GM12878 (cell line): Measurements from ENCODE around the gene CLDN9. TPM values are rescaled to one million over a fixed set of nuclear protein-coding genes. Genes with fewer than 3 reads are reported as not detected.

Source experiments
- ATAC-seq: fragments of 200-7000 bp; cut with Tn5 transposase; 3 replicates; pipeline ENCODE4 v1.9.1; 2020; ENCODE audit warnings: mild to moderate bottlenecking, moderate library complexity
- BruUV-seq: library from RNA; stranded (reverse); fragments of 400-500 nt; replicated peaks from 2 replicates; lab custom pipeline; 2021; lab: Mats Ljungman, UMichigan
- CTCF ChIA-PET: fragments of 300-600 bp; sonication (Branson Sonifier 250); formaldehyde crosslinking; extraction: SDS; loops from one replicate; lab custom pipeline; 2021; ENCODE audit warnings: inconsistent platforms; lab: Yijun Ruan, JAX
- POLR2A ChIA-PET: fragments of 350-600 bp; formaldehyde crosslinking; extraction: SDS; loops from one replicate; lab custom pipeline; 2021; ENCODE audit warnings: inconsistent platforms; lab: Charles Lee
- RAD21 ChIA-PET: fragments of 300-600 bp; sonication (Branson Sonifier 250); formaldehyde crosslinking; loops from one replicate; lab custom pipeline; 2023; ENCODE audit warnings: antibody characterized with exemption; ENCODE audit not compliant: unreplicated experiment; lab: Charles Lee
- SMC1A ChIA-PET: fragments of 300-600 bp; sonication (Branson Sonifier 250); formaldehyde crosslinking; loops from one replicate; lab custom pipeline; 2023; ENCODE audit not compliant: unreplicated experiment, uncharacterized antibody; lab: Charles Lee
- DNase-seq: peaks from one replicate; pipeline ENCODE4 v3.0.0-alpha.2; 2011; ENCODE audit warnings: low read depth, low spot score
- FAIRE-seq: peaks from 3 replicates; lab custom pipeline; 2011; peaks lifted over from hg19 to GRCh38; lab: Jason Lieb, UNC
- H2AFZ ChIP-seq: 2 replicates; pipeline ENCODE4 v1.6.0; 2011; ENCODE audit warnings: low read depth, low read length, control low read depth; ENCODE audit not compliant: control insufficient read depth
- H3K27ac ChIP-seq: 2 replicates; pipeline ENCODE4 v1.5.1; 2011; ENCODE audit warnings: control low read depth; ENCODE audit not compliant: control insufficient read depth, insufficient read depth
- H3K27me3 ChIP-seq, 2 experiments: replicated peaks in 1 of 2; 2 replicates each; pipeline versions ENCODE4 v1.6.0 to v1.6.1; 2011; ENCODE audit warnings: low read length in 1 of 2; ENCODE audit not compliant: control insufficient read depth in 2 of 2, insufficient read depth in 2 of 2
- H3K36me3 ChIP-seq, 2 experiments: 2 replicates each; pipeline ENCODE4 v1.5.1; 2011; ENCODE audit warnings: low read length in 1 of 2; ENCODE audit not compliant: control insufficient read depth in 2 of 2, insufficient read depth in 2 of 2
- H3K4me1 ChIP-seq: 2 replicates; pipeline ENCODE4 v1.6.1; 2011; ENCODE audit warnings: mild to moderate bottlenecking, low read length, moderate library complexity, mixed read lengths; ENCODE audit not compliant: control insufficient read depth, insufficient read depth
- H3K4me2 ChIP-seq: 2 replicates; pipeline ENCODE4 v1.6.0; 2011; ENCODE audit warnings: control low read depth; ENCODE audit not compliant: control insufficient read depth, insufficient read depth
- H3K4me3 ChIP-seq: fragments of 200-600 bp; sonication (generic); 2 replicates; pipeline ENCODE4 v1.5.1; 2016
- H3K79me2 ChIP-seq: 2 replicates; pipeline ENCODE4 v1.6.0; 2011; ENCODE audit warnings: low read length; ENCODE audit not compliant: control insufficient read depth, insufficient read depth
- H3K9ac ChIP-seq: 2 replicates; pipeline ENCODE4 v1.8.0; 2011; ENCODE audit warnings: low read length, control low read depth, mixed read lengths; ENCODE audit not compliant: control insufficient read depth, insufficient read depth
- H3K9me3 ChIP-seq: replicated peaks from 3 replicates; pipeline ENCODE4 v1.5.1; 2011; ENCODE audit warnings: mild to moderate bottlenecking, low read length; ENCODE audit not compliant: control insufficient read depth, insufficient read depth
- H4K20me1 ChIP-seq: 2 replicates; pipeline ENCODE4 v1.6.0; 2011; ENCODE audit not compliant: control insufficient read depth, insufficient read depth
- CBX3 ChIP-seq: fragments of 200-600 bp; sonication (generic); IDR thresholded peaks from 2 replicates; pipeline ENCODE4 v1.6.1; 2016; ENCODE audit warnings: low read depth, borderline replicate concordance
- FOS ChIP-seq: IDR thresholded peaks from 3 replicates; pipeline ENCODE4 v1.6.1; 2011; ENCODE audit warnings: borderline replicate concordance; ENCODE audit not compliant: insufficient read length; ENCODE audit errors: extremely low read depth
- FOXK2 ChIP-seq: fragments of 450-650 bp; IDR thresholded peaks from 2 replicates; pipeline ENCODE4 v1.6.1; 2017; ENCODE audit warnings: mild to moderate bottlenecking, moderate library complexity
- MEF2A ChIP-seq: IDR thresholded peaks from 2 replicates; pipeline ENCODE4 v1.6.1; 2011; ENCODE audit warnings: low read depth, mild to moderate bottlenecking, low read length, moderate library complexity; ENCODE audit not compliant: insufficient read depth
- MTA2 ChIP-seq: fragments of 450-650 bp; IDR thresholded peaks from 2 replicates; pipeline ENCODE4 v1.6.1; 2016; ENCODE audit warnings: low read depth, mild to moderate bottlenecking, moderate library complexity
- MYB ChIP-seq: fragments of 150-350 bp; IDR thresholded peaks from 2 replicates; pipeline ENCODE4 v1.6.1; 2014; ENCODE audit warnings: mild to moderate bottlenecking, low read depth, low read length, borderline replicate concordance
- NKRF ChIP-seq: fragments of 450-650 bp; conservative IDR thresholded peaks from 2 replicates; pipeline ENCODE4 v1.6.1; 2017; ENCODE audit warnings: mild to moderate bottlenecking, moderate library complexity
- PBX3 ChIP-seq: IDR thresholded peaks from 2 replicates; pipeline ENCODE4 v1.6.1; 2011; ENCODE audit warnings: mild to moderate bottlenecking, low read depth, low read length, moderate library complexity; ENCODE audit not compliant: insufficient replicate concordance
- POLR2A ChIP-seq: IDR thresholded peaks from 2 replicates; pipeline ENCODE4 v1.6.1; 2011; ENCODE audit warnings: low read depth, mild to moderate bottlenecking, low read length
- POLR2AphosphoS5 ChIP-seq: IDR thresholded peaks from 2 replicates; pipeline ENCODE4 v1.6.1; 2011; ENCODE audit warnings: mild to moderate bottlenecking, low read length, inconsistent platforms
- SMARCA5 ChIP-seq: fragments of 450-650 bp; IDR thresholded peaks from 2 replicates; pipeline ENCODE4 v1.6.1; 2017; ENCODE audit warnings: mild to moderate bottlenecking
- SPI1 ChIP-seq: IDR thresholded peaks from 2 replicates; pipeline ENCODE4 v1.6.1; 2011; ENCODE audit warnings: low read depth, mild to moderate bottlenecking, low read length, moderate library complexity, borderline replicate concordance; ENCODE audit not compliant: insufficient read depth
- ZNF24 ChIP-seq: fragments of 450-650 bp; IDR thresholded peaks from 2 replicates; pipeline ENCODE4 v1.6.1; 2017; ENCODE audit warnings: antibody characterized with exemption, mild to moderate bottlenecking
- ZNF384 ChIP-seq: IDR thresholded peaks from 2 replicates; pipeline ENCODE4 v1.6.1; 2012; ENCODE audit warnings: low read depth, mild to moderate bottlenecking, low read length, improper control_type of control experiment, borderline replicate concordance
- WGBS: methylation state at CpG from one replicate; pipeline ENCODE4 v1.1.6; 2016; ENCODE audit warnings: low lambda C conversion rate; ENCODE audit not compliant: insufficient replicate concordance, insufficient coverage; ENCODE audit errors: missing lambda C conversion rate; 5-methylcytosine and 5-hydroxymethylcytosine counted together
- in situ Hi-C: fragments of 300-500 bp; cut with MboI; formaldehyde crosslinking; loops from 9 replicates; pipeline ENCODE4 v1.14.3; 2018; ENCODE audit warnings: mixed read lengths
- intact Hi-C: fragments of 100-400 bp; cut with micrococcal nuclease; formaldehyde crosslinking; loops from one replicate; pipeline ENCODE4 v1.14.2; 2022; ENCODE audit not compliant: unreplicated experiment
- polyA plus RNA-seq, 11 experiments: library from polyadenylated mRNA; depleted of rRNA in 4 of 11; unstranded in 6 of 11; stranded (reverse) in 5 of 11; fragments of >200 nt; fragmentation: Nextera tagmentation in 4 of 11; fragmentation: Illumina TruSeq in 1 of 11; extraction: Ambion mirVana in 4 of 11; extraction: Trizol in 1 of 11; gene quantifications; 1 replicate in 1 of 11; 2 replicates in 10 of 11; pipeline versions ENCODE4 v1.2.1 to v1.2.3, GENCODE V29; 2011 to 2016; ENCODE audit warnings: inconsistent platforms in 2 of 11, missing spikeins in 2 of 11, low read depth in 1 of 11
- total RNA-seq, 4 experiments: library from RNA; depleted of rRNA in 3 of 4; stranded (reverse); fragments of >200 nt in 3 of 4; fragmentation: Illumina TruSeq in 1 of 4; extraction: Trizol in 1 of 4; gene quantifications; 2 replicates each; pipeline versions ENCODE4 v1.2.1 to v1.2.3, GENCODE V29; 2013 to 2021
- TF ChIP-seq, protein P1 (sequence below): IDR thresholded peaks from 2 replicates; pipeline ENCODE4 v1.6.1; 2011; ENCODE audit warnings: borderline replicate concordance, low read depth, mild to moderate bottlenecking, moderate library complexity, low read length; ENCODE audit not compliant: insufficient read depth, poor library complexity, severe bottlenecking

Gene CLDN9
- total and polyA plus RNA-seq, 10 of the 15 experiments (the other 5 are each of a cell fraction or from before 2014, with no cell fraction given) = not detected

DNA sequence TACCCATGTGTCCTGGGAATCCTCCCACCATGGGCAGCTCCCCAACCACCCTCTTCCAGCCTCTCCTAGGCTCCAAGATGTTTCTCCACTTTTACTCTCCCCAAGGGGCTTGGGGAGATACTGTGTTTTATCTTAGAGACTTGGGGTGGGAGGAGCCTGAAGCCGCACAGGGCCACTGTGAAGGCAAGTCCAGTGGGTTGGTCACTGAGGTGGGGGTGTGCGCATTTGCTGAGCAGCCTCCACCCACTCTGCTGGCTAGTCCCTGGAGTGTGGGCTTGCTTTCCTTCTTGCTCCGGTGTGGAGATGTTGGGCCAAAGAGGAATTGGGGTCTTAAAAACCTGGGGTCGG lies 4.1 kb upstream of the CLDN9 start:
- 75% methylated on average over 4 of the region's 4 CpGs for WGBS
- Histone ChIP-seq H3K27ac (no peak overlapping the region), H3K27me3 (peaks cover 0 to 17% of the 10 kb centered on the region in 2 experiments), H3K36me3 (no peaks in the 10 kb centered on the region), H3K4me1 (peaks cover 17% of the 10 kb centered on the region), H3K4me2 (no peak overlapping the region), H3K9me3 (no peaks in the 10 kb centered on the region), H4K20me1 (no peaks in the 10 kb centered on the region), H3K79me2 (no peaks in the 10 kb centered on the region), H2AFZ (no peak overlapping the region), H3K9ac (no peak overlapping the region), H3K4me3 (no peak overlapping the region)
- POLR2A ChIA-PET = no interaction called here
- FAIRE-seq = no peak
- intact Hi-C loops (no loop called here), in situ Hi-C loops (no loop called here)
- SMC1A ChIA-PET = interaction anchor here (7.2 kb wide), 1 partner anchor 17 kb away, joined by 91 read pairs; the partner anchor contains the start of genes HCFC1R1 and THOC6
- no TSS peak for BruUV-seq
- RAD21 ChIA-PET = interaction anchor here (2.1 kb wide), 1 partner anchor 19 kb away, joined by 8 read pairs; no protein-coding TSS in a partner anchor
- DNase-seq = no peak
- CTCF ChIA-PET = interaction anchor here (11.3 kb wide), 1 partner anchor 18 kb away, joined by 421 read pairs; the partner anchor contains the start of genes CLDN6, HCFC1R1, THOC6 and TNFRSF12A
- no peak for ATAC-seq
- TF ChIP-seq MTA2 = no peak
- TF ChIP-seq, protein P1, sequence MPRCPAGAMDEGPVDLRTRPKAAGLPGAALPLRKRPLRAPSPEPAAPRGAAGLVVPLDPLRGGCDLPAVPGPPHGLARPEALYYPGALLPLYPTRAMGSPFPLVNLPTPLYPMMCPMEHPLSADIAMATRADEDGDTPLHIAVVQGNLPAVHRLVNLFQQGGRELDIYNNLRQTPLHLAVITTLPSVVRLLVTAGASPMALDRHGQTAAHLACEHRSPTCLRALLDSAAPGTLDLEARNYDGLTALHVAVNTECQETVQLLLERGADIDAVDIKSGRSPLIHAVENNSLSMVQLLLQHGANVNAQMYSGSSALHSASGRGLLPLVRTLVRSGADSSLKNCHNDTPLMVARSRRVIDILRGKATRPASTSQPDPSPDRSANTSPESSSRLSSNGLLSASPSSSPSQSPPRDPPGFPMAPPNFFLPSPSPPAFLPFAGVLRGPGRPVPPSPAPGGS = no peak
- TF ChIP-seq PBX3 = no peak
- no peak for TF ChIP-seq SMARCA5
- TF ChIP-seq MYB = no peak
- no peak for TF ChIP-seq ZNF24
- no peak for TF ChIP-seq POLR2A
- TF ChIP-seq CBX3 = no peak
- no peak for TF ChIP-seq NKRF
- TF ChIP-seq POLR2AphosphoS5 = no peak
- TF ChIP-seq MEF2A = no peak
- no peak for TF ChIP-seq ZNF384
- TF ChIP-seq FOS = no peak
- TF ChIP-seq SPI1 = no peak
- TF ChIP-seq FOXK2 = no peak
